ENCODE measurements around the gene MYL10. TPM values are rescaled to one million over a fixed set of nuclear protein-coding genes. Genes with fewer than 3 reads are reported as not detected.

Gene MYL10
- total and polyA plus RNA-seq, 2 of the 13 experiments (the other 11 are each of a cell fraction or from before 2014, with no cell fraction given) = not detected

GRCh38 chr7:101598422-101598985 is 30.6 kb downstream of the MYL10 start (continued):
- TF ChIP-seq ZNF18 (CRISPR knock-in tag; IDR thresholded peaks at IDR 0.05; ENCODE audit: insufficient replicate concordance) = no peak
- no peak for TF ChIP-seq ZNF570 (CRISPR knock-in tag; IDR thresholded peaks at IDR 0.05; ENCODE audit: borderline replicate concordance)
- peak; percentile 41; the same call in 1 of the 2 replicates for TF ChIP-seq UBTF (CRISPR knock-in tag; IDR thresholded peaks at IDR 0.05)
- no peak for TF ChIP-seq FOXK1 (CRISPR knock-in tag; IDR thresholded peaks at IDR 0.05; ENCODE audit: borderline replicate concordance, low read depth)
- peak; percentile 45; the same call in 1 of the 2 replicates for TF ChIP-seq ZNF746 (CRISPR knock-in tag; IDR thresholded peaks at IDR 0.05)
- no peak for TF ChIP-seq ZNF776 (CRISPR knock-in tag; IDR thresholded peaks at IDR 0.05)
- TF ChIP-seq RNF2 (conservative IDR thresholded peaks at IDR 0.05; ENCODE audit: low read depth) = 0 out of 2 replicates have a peak, but pooled peaks have one; percentile 39
- no peak for TF ChIP-seq AKAP8 (CRISPR knock-in tag; IDR thresholded peaks at IDR 0.05)
- no peak for TF ChIP-seq FLYWCH1 (CRISPR knock-in tag; IDR thresholded peaks at IDR 0.05)
- TF ChIP-seq POLR2A (IDR thresholded peaks at IDR 0.05; ENCODE audit: insufficient read depth in 1 of 2, low read depth in 2 of 2, low read length in 2 of 2) = no peak
- no peak; the same call in 1 of the 2 replicates for TF ChIP-seq MYC (CRISPR knock-in tag; IDR thresholded peaks at IDR 0.05; ENCODE audit: borderline replicate concordance)
- peak; percentile 61 for TF ChIP-seq PAXIP1 (CRISPR knock-in tag; conservative IDR thresholded peaks at IDR 0.05)
- no peak for TF ChIP-seq CREB3 (CRISPR knock-in tag; IDR thresholded peaks at IDR 0.05)
- no peak for TF ChIP-seq ZNF747 (CRISPR knock-in tag; IDR thresholded peaks at IDR 0.05; ENCODE audit: borderline replicate concordance)
- peak; percentile 62 for TF ChIP-seq PTBP1 (IDR thresholded peaks at IDR 0.05; ENCODE audit: low read depth, low read length, poor library complexity, severe bottlenecking)
- TF ChIP-seq CREB1 (IDR thresholded peaks at IDR 0.05) = peak; percentile 82
- TF ChIP-seq CREB1 (CRISPR knock-in tag; IDR thresholded peaks at IDR 0.05) = no peak; the same call in 1 of the 2 replicates
- no peak for TF ChIP-seq CBFB (CRISPR knock-in tag; IDR thresholded peaks at IDR 0.05)
- no peak for TF ChIP-seq DR1 (CRISPR knock-in tag; IDR thresholded peaks at IDR 0.05)
- no peak for TF ChIP-seq DNMT1 (CRISPR knock-in tag; IDR thresholded peaks at IDR 0.05)
- no peak for TF ChIP-seq ZFP36L2 (CRISPR knock-in tag; IDR thresholded peaks at IDR 0.05)
- TF ChIP-seq POLR2G (IDR thresholded peaks at IDR 0.05; ENCODE audit: low read depth, low read length) = peak; percentile 26; the same call in 1 of the 2 replicates
- no peak for TF ChIP-seq DNMT3B (CRISPR knock-in tag; conservative IDR thresholded peaks at IDR 0.05)

Data from HepG2 (cell line).